Measurements from ENCODE around the gene VWA8. TPM values are rescaled to one million over a fixed set of nuclear protein-coding genes. Genes with fewer than 3 reads are reported as not detected.

The VWA8 gene
- total and polyA plus RNA-seq, 9 donors: 4.5 to 25.1 (median 21.0) TPM

DNA sequence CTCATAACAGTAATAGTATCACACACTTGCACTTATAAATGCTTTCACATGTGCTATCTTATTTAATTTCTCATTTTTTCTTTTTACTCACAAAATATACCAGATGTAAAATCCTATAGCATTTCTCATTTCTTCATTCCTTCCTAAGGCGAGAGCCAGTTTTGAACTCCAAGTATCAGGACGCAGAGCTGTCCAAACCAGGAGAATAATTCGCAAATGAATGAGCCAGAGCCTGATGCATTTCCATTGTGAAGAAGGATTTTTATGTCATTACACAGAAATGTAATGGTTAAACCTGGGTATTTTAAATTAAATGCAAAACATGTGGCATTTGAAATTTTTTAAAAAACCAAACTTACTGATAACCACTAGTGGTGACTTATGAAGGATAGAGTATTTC is 259.2 kb downstream of the VWA8 start:
- Histone ChIP-seq H3K4me3 (no peak overlapping the region), H3K9me3 (no peaks in the 10 kb centered on the region), H3K4me1 (ENCODE audit: insufficient read depth) (peaks cover 6% of the 10 kb centered on the region), H3K27me3 (no peaks in the 10 kb centered on the region), H3K36me3 (no peaks in the 10 kb centered on the region), H3K27ac (no peak overlapping the region)
- no peak for DNase-seq
- WGBS, 3 donors: 85 to 93% (median 90%) methylated on average over 3 of the region's 3 CpGs
- intact Hi-C loops (cut with DNase I): no loop called here
- TF ChIP-seq POLR2A (IDR thresholded peaks at IDR 0.05) (no peak), EP300 (IDR thresholded peaks at IDR 0.05) (no peak)
- TF ChIP-seq, protein P1, sequence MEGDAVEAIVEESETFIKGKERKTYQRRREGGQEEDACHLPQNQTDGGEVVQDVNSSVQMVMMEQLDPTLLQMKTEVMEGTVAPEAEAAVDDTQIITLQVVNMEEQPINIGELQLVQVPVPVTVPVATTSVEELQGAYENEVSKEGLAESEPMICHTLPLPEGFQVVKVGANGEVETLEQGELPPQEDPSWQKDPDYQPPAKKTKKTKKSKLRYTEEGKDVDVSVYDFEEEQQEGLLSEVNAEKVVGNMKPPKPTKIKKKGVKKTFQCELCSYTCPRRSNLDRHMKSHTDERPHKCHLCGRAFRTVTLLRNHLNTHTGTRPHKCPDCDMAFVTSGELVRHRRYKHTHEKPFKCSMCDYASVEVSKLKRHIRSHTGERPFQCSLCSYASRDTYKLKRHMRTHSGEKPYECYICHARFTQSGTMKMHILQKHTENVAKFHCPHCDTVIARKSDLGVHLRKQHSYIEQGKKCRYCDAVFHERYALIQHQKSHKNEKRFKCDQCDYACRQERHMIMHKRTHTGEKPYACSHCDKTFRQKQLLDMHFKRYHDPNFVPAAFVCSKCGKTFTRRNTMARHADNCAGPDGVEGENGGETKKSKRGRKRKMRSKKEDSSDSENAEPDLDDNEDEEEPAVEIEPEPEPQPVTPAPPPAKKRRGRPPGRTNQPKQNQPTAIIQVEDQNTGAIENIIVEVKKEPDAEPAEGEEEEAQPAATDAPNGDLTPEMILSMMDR (IDR thresholded peaks at IDR 0.05): no peak

- no peak overlapping the region for H3K27ac ChIP-seq
These were observed 260.1 kb downstream of the VWA8 start for GRCh38 chr13:41700790-41701310.

DNA sequence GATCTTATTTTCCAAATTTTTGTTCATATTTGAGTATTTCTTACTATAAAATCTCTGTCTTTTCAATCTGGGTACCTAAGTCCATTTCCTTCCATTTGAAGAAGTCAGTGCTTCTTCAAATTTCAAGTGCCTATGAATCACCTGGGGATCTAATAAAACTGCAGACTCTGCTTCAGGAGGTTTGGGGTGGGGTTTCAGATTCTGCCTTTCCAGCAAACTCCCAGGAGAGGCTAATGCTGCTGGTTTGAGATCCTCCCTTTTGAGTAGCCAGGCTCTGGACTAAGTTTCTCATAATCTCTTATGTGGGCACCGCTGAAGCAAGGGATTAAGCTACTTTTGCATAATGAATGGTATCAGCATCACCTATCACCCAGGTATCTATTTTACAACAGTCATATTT is 261.1 kb downstream of the VWA8 start:
- no peak overlapping the region for H3K27ac ChIP-seq

More at GRCh38 chr13:41700790-41701310, 260.1 kb downstream of the VWA8 start:
- no peak for DNase-seq
- Histone ChIP-seq H3K9me3 (no peaks in the 10 kb centered on the region), H3K4me1 (ENCODE audit: insufficient read depth) (peaks cover 9% of the 10 kb centered on the region), H3K27me3 (no peaks in the 10 kb centered on the region), H3K4me3 (no peak overlapping the region), H3K36me3 (no peaks in the 10 kb centered on the region)
- TF ChIP-seq EP300 (IDR thresholded peaks at IDR 0.05) (no peak), POLR2A (IDR thresholded peaks at IDR 0.05) (no peak)
- TF ChIP-seq, protein P1 (IDR thresholded peaks at IDR 0.05): no peak
- intact Hi-C loops (cut with DNase I): no loop called here

DNA sequence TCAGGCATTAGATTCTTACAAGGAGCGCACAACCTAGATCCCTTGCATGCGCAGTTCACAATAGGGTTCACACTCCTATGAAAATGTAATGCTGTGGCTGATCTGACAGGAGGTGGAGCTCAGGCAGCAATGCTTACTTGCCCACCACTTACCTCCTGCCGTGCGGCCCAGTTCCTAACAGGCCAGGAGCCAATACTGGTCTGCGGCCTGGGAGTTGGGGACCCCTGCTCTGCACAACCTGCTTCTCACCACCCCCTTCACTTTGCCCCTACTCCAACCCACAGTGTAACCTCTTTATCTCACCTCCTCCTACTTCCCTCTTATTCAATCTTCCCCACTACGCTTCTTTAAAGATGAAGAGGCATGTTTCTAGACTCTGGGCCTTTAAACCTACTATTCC is 263.3 kb downstream of the VWA8 start:
- Histone ChIP-seq H3K4me3 (no peak overlapping the region), H3K9me3 (no peaks in the 10 kb centered on the region), H3K27me3 (no peaks in the 10 kb centered on the region), H3K27ac (no peak overlapping the region), H3K4me1 (ENCODE audit: insufficient read depth) (peaks cover 9% of the 10 kb centered on the region), H3K36me3 (no peaks in the 10 kb centered on the region)
- WGBS, 3 donors: 97 to 98% (median 98%) methylated on average over 6 of the region's 6 CpGs
- no peak for TF ChIP-seq POLR2A (IDR thresholded peaks at IDR 0.05)
- TF ChIP-seq, protein P1 (IDR thresholded peaks at IDR 0.05): no peak
- TF ChIP-seq EP300 (IDR thresholded peaks at IDR 0.05): no peak
- intact Hi-C loops (cut with DNase I): loop anchor here in 1 of 4 donors (10.0 kb wide), 1 partner anchor 347 kb away; the partner anchor contains the start of gene DGKH
- no peak for DNase-seq

More for the DNA sequence above, 261.1 kb downstream of the VWA8 start:
- no peak for DNase-seq
- Histone ChIP-seq H3K36me3 (no peaks in the 10 kb centered on the region), H3K27me3 (no peaks in the 10 kb centered on the region), H3K4me3 (no peak overlapping the region), H3K9me3 (no peaks in the 10 kb centered on the region), H3K4me1 (ENCODE audit: insufficient read depth) (peaks cover 9% of the 10 kb centered on the region)
- intact Hi-C loops (cut with DNase I): loop anchor here in 1 of 4 donors (10.0 kb wide), 1 partner anchor 345 kb away; the partner anchor contains the start of gene DGKH
- TF ChIP-seq, protein P1 (IDR thresholded peaks at IDR 0.05): no peak
- TF ChIP-seq EP300 (IDR thresholded peaks at IDR 0.05) (no peak), POLR2A (IDR thresholded peaks at IDR 0.05) (no peak)
- 97 to 100% (median 98%) methylated on average over 1 of the region's 1 CpG for WGBS, 3 donors
